Calu3 (cell line): ENCODE results near the gene CCDC70. TPM values are rescaled to one million over a fixed set of nuclear protein-coding genes. Genes with fewer than 3 reads are reported as not detected.

Experiments used
- BruUV-seq: library from RNA; stranded (reverse); fragments of 400-500 nt; replicated peaks from 2 replicates; lab custom pipeline; 2021; lab: Mats Ljungman, UMichigan
- CTCF ChIA-PET: fragments of 300-600 bp; sonication (Branson Sonifier 250); formaldehyde crosslinking; loops from one replicate; lab custom pipeline; 2022; ENCODE audit warnings: antibody characterized with exemption; lab: Charles Lee
- DNase-seq: peaks from one replicate; pipeline ENCODE4 v3.0.0; 2022
- H3K27ac Mint-ChIP-seq: one replicate; pipeline ENCODE4 v1.8.0; 2022; ENCODE audit warnings: mixed read lengths; ENCODE audit not compliant: unreplicated experiment
- H3K27me3 Mint-ChIP-seq: one replicate; pipeline ENCODE4 v1.8.0; 2022; ENCODE audit warnings: mixed read lengths; ENCODE audit not compliant: unreplicated experiment
- H3K36me3 Mint-ChIP-seq: one replicate; pipeline ENCODE4 v1.8.0; 2022; ENCODE audit warnings: mild to moderate bottlenecking, moderate library complexity, mixed read lengths; ENCODE audit not compliant: insufficient read depth, unreplicated experiment
- H3K4me1 Mint-ChIP-seq: one replicate; pipeline ENCODE4 v1.8.0; 2022; ENCODE audit warnings: mild to moderate bottlenecking, low read depth, mixed read lengths; ENCODE audit not compliant: unreplicated experiment
- H3K4me3 Mint-ChIP-seq: one replicate; pipeline ENCODE4 v1.8.0; 2022; ENCODE audit warnings: mild to moderate bottlenecking, low read depth, moderate library complexity, mixed read lengths; ENCODE audit not compliant: unreplicated experiment
- H3K9me3 Mint-ChIP-seq: one replicate; pipeline ENCODE4 v1.8.0; 2022; ENCODE audit warnings: low read depth, mixed read lengths; ENCODE audit not compliant: unreplicated experiment
- intact Hi-C: fragments of 100-400 bp; cut with micrococcal nuclease; formaldehyde crosslinking; loops from one replicate; pipeline ENCODE4 v1.10.0; 2022; ENCODE audit not compliant: unreplicated experiment
- total RNA-seq: library from RNA; stranded (reverse); gene quantifications from 2 replicates; pipeline ENCODE4 v1.2.3, GENCODE V29; 2022
- TF ChIP-seq, protein P1 (sequence below): fragments of 200-600 bp; IDR thresholded peaks from one replicate; pipeline ENCODE4 v1.8.0; 2022; ENCODE audit warnings: antibody characterized with exemption; ENCODE audit not compliant: unreplicated experiment

Gene CCDC70
- total RNA-seq, 1 experiment from 2014 or later: not detected

- Mint-ChIP-seq H3K36me3 (no peaks in the 10 kb centered on the region), H3K4me3 (no peak overlapping the region), H3K4me1 (no peaks in the 10 kb centered on the region), H3K9me3 (no peaks in the 10 kb centered on the region), H3K27me3 (peaks cover 57% of the 10 kb centered on the region), H3K27ac (no peak overlapping the region)
- no TSS peak for BruUV-seq
- TF ChIP-seq, protein P1, sequence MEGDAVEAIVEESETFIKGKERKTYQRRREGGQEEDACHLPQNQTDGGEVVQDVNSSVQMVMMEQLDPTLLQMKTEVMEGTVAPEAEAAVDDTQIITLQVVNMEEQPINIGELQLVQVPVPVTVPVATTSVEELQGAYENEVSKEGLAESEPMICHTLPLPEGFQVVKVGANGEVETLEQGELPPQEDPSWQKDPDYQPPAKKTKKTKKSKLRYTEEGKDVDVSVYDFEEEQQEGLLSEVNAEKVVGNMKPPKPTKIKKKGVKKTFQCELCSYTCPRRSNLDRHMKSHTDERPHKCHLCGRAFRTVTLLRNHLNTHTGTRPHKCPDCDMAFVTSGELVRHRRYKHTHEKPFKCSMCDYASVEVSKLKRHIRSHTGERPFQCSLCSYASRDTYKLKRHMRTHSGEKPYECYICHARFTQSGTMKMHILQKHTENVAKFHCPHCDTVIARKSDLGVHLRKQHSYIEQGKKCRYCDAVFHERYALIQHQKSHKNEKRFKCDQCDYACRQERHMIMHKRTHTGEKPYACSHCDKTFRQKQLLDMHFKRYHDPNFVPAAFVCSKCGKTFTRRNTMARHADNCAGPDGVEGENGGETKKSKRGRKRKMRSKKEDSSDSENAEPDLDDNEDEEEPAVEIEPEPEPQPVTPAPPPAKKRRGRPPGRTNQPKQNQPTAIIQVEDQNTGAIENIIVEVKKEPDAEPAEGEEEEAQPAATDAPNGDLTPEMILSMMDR: no peak
- intact Hi-C loops: no loop called here
- CTCF ChIA-PET: no interaction called here
- no peak for DNase-seq
Observed at GRCh38 chr13:51819544-51819943, 42.2 kb upstream of the CCDC70 start.

GRCh38 chr13:51820016-51820597 lies 41.7 kb upstream of the CCDC70 start:
- Mint-ChIP-seq H3K36me3 (no peaks in the 10 kb centered on the region), H3K27ac (no peak overlapping the region), H3K4me1 (no peaks in the 10 kb centered on the region), H3K4me3 (no peak overlapping the region), H3K9me3 (no peaks in the 10 kb centered on the region), H3K27me3 (peaks cover 57% of the 10 kb centered on the region)
- DNase-seq: no peak
- CTCF ChIA-PET: no interaction called here
- intact Hi-C loops: no loop called here
- TF ChIP-seq, protein P1: no peak
- BruUV-seq: no TSS peak

- TF ChIP-seq, protein P1: no peak
- intact Hi-C loops: no loop called here
- no peaks in the 10 kb centered on the region for H3K4me1 Mint-ChIP-seq
- H3K4me3 Mint-ChIP-seq: no peak overlapping the region
- H3K36me3 Mint-ChIP-seq: no peaks in the 10 kb centered on the region
- H3K27me3 Mint-ChIP-seq: peaks cover 54% of the 10 kb centered on the region
- H3K9me3 Mint-ChIP-seq: no peaks in the 10 kb centered on the region
- no TSS peak for BruUV-seq
- CTCF ChIA-PET: no interaction called here
- no peak for DNase-seq
- no peak overlapping the region for H3K27ac Mint-ChIP-seq
Observed at GRCh38 chr13:51821606-51822005, 40.2 kb upstream of the CCDC70 start.

- intact Hi-C loops: no loop called here
- CTCF ChIA-PET: no interaction called here
- no peak for DNase-seq
- no peaks in the 10 kb centered on the region for H3K4me1 Mint-ChIP-seq
- no peaks in the 10 kb centered on the region for H3K9me3 Mint-ChIP-seq
- no peak overlapping the region for H3K27ac Mint-ChIP-seq
- no TSS peak for BruUV-seq
- no peak overlapping the region for H3K4me3 Mint-ChIP-seq
- peaks cover 54% of the 10 kb centered on the region for H3K27me3 Mint-ChIP-seq
- H3K36me3 Mint-ChIP-seq: no peaks in the 10 kb centered on the region
- TF ChIP-seq, protein P1: no peak
Observed at GRCh38 chr13:51822106-51822815, 39.5 kb upstream of the CCDC70 start.
